ENCODE data around the gene CNTN1.

The CNTN1 gene

DNA sequence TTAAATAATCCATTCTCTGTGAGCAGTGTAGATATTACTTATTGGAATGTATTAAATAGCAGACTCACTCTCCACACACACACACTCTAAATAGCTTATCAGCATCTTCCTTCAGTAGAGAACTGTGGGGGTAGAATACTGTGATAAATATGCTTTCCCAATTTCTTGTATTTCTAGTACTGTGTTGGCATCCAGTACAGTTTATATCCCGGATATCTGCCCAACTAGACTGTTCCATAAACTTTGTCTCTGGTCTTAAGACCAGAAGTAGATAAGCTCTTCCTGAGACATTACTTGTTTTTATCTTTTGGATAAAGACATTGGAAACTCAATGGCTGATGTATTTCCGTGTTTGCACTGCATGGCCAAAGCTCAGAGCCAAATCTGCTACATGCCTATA is 359.7 kb downstream of the CNTN1 start:
- WGBS (ENCODE audit: insufficient coverage, insufficient read length): no CpG with 5 or more reads among the region's 2 CpGs
- Histone ChIP-seq H3K4me3 (ENCODE audit: low read length) (no peak overlapping the region), H3K36me3 (ENCODE audit: control insufficient read depth, insufficient read depth, low read length) (no peaks in the 10 kb centered on the region), H3K9me3 (ENCODE audit: control insufficient read depth, insufficient read depth, low read length) (no peaks in the 10 kb centered on the region), H3K4me1 (ENCODE audit: control insufficient read depth, insufficient read depth, low read length) (no peaks in the 10 kb centered on the region), H3K27ac (ENCODE audit: low read length) (no peak overlapping the region), H3K27me3 (ENCODE audit: control insufficient read depth, insufficient read depth, low read length) (no peaks in the 10 kb centered on the region)
- DNase-seq (ENCODE audit: low read depth, low spot score): no peak

- H3K4me3 ChIP-seq (ENCODE audit: low read length): no peak overlapping the region
- H3K9me3 ChIP-seq (ENCODE audit: control insufficient read depth, insufficient read depth, low read length): no peaks in the 10 kb centered on the region
- H3K4me1 ChIP-seq (ENCODE audit: control insufficient read depth, insufficient read depth, low read length): no peaks in the 10 kb centered on the region
- DNase-seq (ENCODE audit: low read depth, low spot score): no peak
- no peaks in the 10 kb centered on the region for H3K27me3 ChIP-seq (ENCODE audit: control insufficient read depth, insufficient read depth, low read length)
- H3K36me3 ChIP-seq (ENCODE audit: control insufficient read depth, insufficient read depth, low read length): no peaks in the 10 kb centered on the region
- no CpG with 5 or more reads among the region's 1 CpG for WGBS (ENCODE audit: insufficient coverage, insufficient read length)
- no peak overlapping the region for H3K27ac ChIP-seq (ENCODE audit: low read length)
These were observed 360.2 kb downstream of the CNTN1 start for GRCh38 chr12:41052441-41052840.

GRCh38 chr12:41053046-41053445 is 360.8 kb downstream of the CNTN1 start:
- WGBS (ENCODE audit: insufficient coverage, insufficient read length): no CpG with 5 or more reads among the region's 1 CpG

GRCh38 chr12:41055875-41056577 is 363.8 kb downstream of the CNTN1 start:
- no peaks in the 10 kb centered on the region for H3K4me1 ChIP-seq (ENCODE audit: control insufficient read depth, insufficient read depth, low read length)
- H3K36me3 ChIP-seq (ENCODE audit: control insufficient read depth, insufficient read depth, low read length): no peaks in the 10 kb centered on the region
- H3K9me3 ChIP-seq (ENCODE audit: control insufficient read depth, insufficient read depth, low read length): no peaks in the 10 kb centered on the region
- H3K27me3 ChIP-seq (ENCODE audit: control insufficient read depth, insufficient read depth, low read length): no peaks in the 10 kb centered on the region
- no CpG with 5 or more reads among the region's 3 CpGs for WGBS (ENCODE audit: insufficient coverage, insufficient read length)
- DNase-seq (ENCODE audit: low read depth, low spot score): no peak
- no peak overlapping the region for H3K4me3 ChIP-seq (ENCODE audit: low read length)
- no peak overlapping the region for H3K27ac ChIP-seq (ENCODE audit: low read length)

More at GRCh38 chr12:41053046-41053445, 360.8 kb downstream of the CNTN1 start:
- Histone ChIP-seq H3K4me1 (ENCODE audit: control insufficient read depth, insufficient read depth, low read length) (no peaks in the 10 kb centered on the region), H3K36me3 (ENCODE audit: control insufficient read depth, insufficient read depth, low read length) (no peaks in the 10 kb centered on the region), H3K27me3 (ENCODE audit: control insufficient read depth, insufficient read depth, low read length) (no peaks in the 10 kb centered on the region), H3K4me3 (ENCODE audit: low read length) (no peak overlapping the region), H3K27ac (ENCODE audit: low read length) (no peak overlapping the region), H3K9me3 (ENCODE audit: control insufficient read depth, insufficient read depth, low read length) (no peaks in the 10 kb centered on the region)
- DNase-seq (ENCODE audit: low read depth, low spot score): no peak

DNA sequence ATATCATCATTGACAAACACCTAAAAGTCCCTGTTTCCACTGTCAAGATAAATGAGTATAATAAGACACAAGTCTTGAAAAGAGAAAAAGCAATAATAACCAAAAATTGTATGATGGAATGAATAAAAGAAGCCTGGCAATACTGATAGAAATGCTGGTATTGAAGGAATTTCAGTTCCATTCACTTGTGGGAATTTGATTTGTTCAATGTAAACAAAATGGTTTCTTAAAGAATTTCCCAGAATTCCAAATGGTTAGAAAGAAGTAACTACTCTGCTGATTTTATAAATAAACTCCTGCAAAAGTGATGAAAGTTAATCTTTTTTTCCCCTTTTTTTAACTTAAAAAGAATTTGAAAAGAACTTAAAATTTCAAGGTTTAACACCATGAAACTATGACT is 366.0 kb downstream of the CNTN1 start:
- no peak overlapping the region for H3K4me3 ChIP-seq (ENCODE audit: low read length)
- no peak overlapping the region for H3K27ac ChIP-seq (ENCODE audit: low read length)
- DNase-seq (ENCODE audit: low read depth, low spot score): no peak
- H3K4me1 ChIP-seq (ENCODE audit: control insufficient read depth, insufficient read depth, low read length): no peaks in the 10 kb centered on the region
- no peaks in the 10 kb centered on the region for H3K9me3 ChIP-seq (ENCODE audit: control insufficient read depth, insufficient read depth, low read length)
- no peaks in the 10 kb centered on the region for H3K36me3 ChIP-seq (ENCODE audit: control insufficient read depth, insufficient read depth, low read length)
- H3K27me3 ChIP-seq (ENCODE audit: control insufficient read depth, insufficient read depth, low read length): no peaks in the 10 kb centered on the region

DNA sequence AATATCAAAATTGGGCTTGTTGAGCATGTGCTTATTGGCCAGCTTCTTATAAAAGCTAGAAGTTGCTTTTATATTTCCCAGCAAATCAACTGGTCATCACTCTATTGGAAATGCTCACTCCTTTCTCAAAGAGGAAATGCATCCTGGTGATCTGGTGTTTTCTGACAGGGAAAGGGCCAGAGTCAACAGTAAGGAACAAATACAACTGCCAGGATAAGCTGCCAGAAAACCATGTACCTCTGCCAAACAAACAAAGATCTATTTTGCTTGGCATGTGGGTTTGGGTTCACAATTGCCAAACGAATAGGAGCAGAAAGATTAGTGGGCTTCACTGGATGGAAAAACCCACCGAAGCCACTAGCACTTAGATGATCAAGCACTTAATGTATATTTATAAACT is 369.0 kb downstream of the CNTN1 start:
- WGBS (ENCODE audit: insufficient coverage, insufficient read length): no CpG with 5 or more reads among the region's 2 CpGs
- DNase-seq (ENCODE audit: low read depth, low spot score): no peak
- no peak overlapping the region for H3K4me3 ChIP-seq (ENCODE audit: low read length)
- no peaks in the 10 kb centered on the region for H3K27me3 ChIP-seq (ENCODE audit: control insufficient read depth, insufficient read depth, low read length)
- H3K36me3 ChIP-seq (ENCODE audit: control insufficient read depth, insufficient read depth, low read length): no peaks in the 10 kb centered on the region
- H3K9me3 ChIP-seq (ENCODE audit: control insufficient read depth, insufficient read depth, low read length): no peaks in the 10 kb centered on the region
- H3K27ac ChIP-seq (ENCODE audit: low read length): no peak overlapping the region
- H3K4me1 ChIP-seq (ENCODE audit: control insufficient read depth, insufficient read depth, low read length): no peaks in the 10 kb centered on the region

- no peaks in the 10 kb centered on the region for H3K9me3 ChIP-seq (ENCODE audit: control insufficient read depth, insufficient read depth, low read length)
- no peak for DNase-seq (ENCODE audit: low read depth, low spot score)
- H3K27ac ChIP-seq (ENCODE audit: low read length): no peak overlapping the region
- H3K27me3 ChIP-seq (ENCODE audit: control insufficient read depth, insufficient read depth, low read length): no peaks in the 10 kb centered on the region
- no peaks in the 10 kb centered on the region for H3K4me1 ChIP-seq (ENCODE audit: control insufficient read depth, insufficient read depth, low read length)
- no peaks in the 10 kb centered on the region for H3K36me3 ChIP-seq (ENCODE audit: control insufficient read depth, insufficient read depth, low read length)
- no peak overlapping the region for H3K4me3 ChIP-seq (ENCODE audit: low read length)
- no CpG with 5 or more reads among the region's 2 CpGs for WGBS (ENCODE audit: insufficient coverage, insufficient read length)
These were observed 372.2 kb downstream of the CNTN1 start for GRCh38 chr12:41064411-41064810.

GRCh38 chr12:41067941-41068645 is 375.9 kb downstream of the CNTN1 start:
- Histone ChIP-seq H3K4me1 (ENCODE audit: control insufficient read depth, insufficient read depth, low read length) (no peaks in the 10 kb centered on the region), H3K4me3 (ENCODE audit: low read length) (no peak overlapping the region), H3K27ac (ENCODE audit: low read length) (no peak overlapping the region), H3K27me3 (ENCODE audit: control insufficient read depth, insufficient read depth, low read length) (no peaks in the 10 kb centered on the region), H3K9me3 (ENCODE audit: control insufficient read depth, insufficient read depth, low read length) (no peaks in the 10 kb centered on the region), H3K36me3 (ENCODE audit: control insufficient read depth, insufficient read depth, low read length) (no peaks in the 10 kb centered on the region)
- WGBS (ENCODE audit: insufficient coverage, insufficient read length): no CpG with 5 or more reads among the region's 3 CpGs
- no peak for DNase-seq (ENCODE audit: low read depth, low spot score)

GRCh38 chr12:41073633-41074472 is 381.6 kb downstream of the CNTN1 start:
- no peaks in the 10 kb centered on the region for H3K9me3 ChIP-seq (ENCODE audit: control insufficient read depth, insufficient read depth, low read length)
- WGBS (ENCODE audit: insufficient coverage, insufficient read length): no CpG with 5 or more reads among the region's 5 CpGs
- no peaks in the 10 kb centered on the region for H3K27me3 ChIP-seq (ENCODE audit: control insufficient read depth, insufficient read depth, low read length)
- H3K36me3 ChIP-seq (ENCODE audit: control insufficient read depth, insufficient read depth, low read length): no peaks in the 10 kb centered on the region
- H3K4me3 ChIP-seq (ENCODE audit: low read length): no peak overlapping the region
- no peak for DNase-seq (ENCODE audit: low read depth, low spot score)
- H3K27ac ChIP-seq (ENCODE audit: low read length): no peak overlapping the region
- H3K4me1 ChIP-seq (ENCODE audit: control insufficient read depth, insufficient read depth, low read length): no peaks in the 10 kb centered on the region

- DNase-seq (ENCODE audit: low read depth, low spot score): no peak
- WGBS (ENCODE audit: insufficient coverage, insufficient read length): no CpG with 5 or more reads among the region's 3 CpGs
- Histone ChIP-seq H3K9me3 (ENCODE audit: control insufficient read depth, insufficient read depth, low read length) (no peaks in the 10 kb centered on the region), H3K27ac (ENCODE audit: low read length) (no peak overlapping the region), H3K27me3 (ENCODE audit: control insufficient read depth, insufficient read depth, low read length) (no peaks in the 10 kb centered on the region), H3K4me1 (ENCODE audit: control insufficient read depth, insufficient read depth, low read length) (no peaks in the 10 kb centered on the region), H3K36me3 (ENCODE audit: control insufficient read depth, insufficient read depth, low read length) (no peaks in the 10 kb centered on the region), H3K4me3 (ENCODE audit: low read length) (no peak overlapping the region)
These were observed 382.2 kb downstream of the CNTN1 start for GRCh38 chr12:41074473-41074769.

Measured in iPS DF 6.9 (cell line).